Body of pancreas (tissue), 4 donors: ENCODE results near the gene SVBP. TPM values are rescaled to one million over a fixed set of nuclear protein-coding genes. Genes with fewer than 3 reads are reported as not detected.

Experiments
- ATAC-seq: fragments of 150-250 bp; one replicate; pipeline ENCODE4 v1.9.1; 2016
- DNase-seq, 4 donors: peaks; one replicate each; pipeline ENCODE4 v3.0.0-alpha.2; 2019
- H3K27ac ChIP-seq, 4 donors: fragments of 200-600 bp; sonication (generic); 1 replicate in 3 of 4; 2 replicates in 1 of 4; pipeline versions ENCODE4 v1.5.1 to v1.6.1; 2016 to 2019; ENCODE audit warnings: mild to moderate bottlenecking in 1 of 4, mixed read lengths in 1 of 4, moderate library complexity in 1 of 4
- H3K27me3 ChIP-seq, 2 donors: fragments of 200-600 bp; sonication (generic); one replicate each; pipeline ENCODE4 v1.6.0; 2016; ENCODE audit warnings: mild to moderate bottlenecking in 1 of 2
- H3K36me3 ChIP-seq, 2 donors: fragments of 200-600 bp; sonication (generic); replicated peaks in 1 of 2; 2 replicates each; pipeline ENCODE4 v1.5.1; 2016; ENCODE audit warnings: low read depth in 2 of 2; ENCODE audit not compliant: insufficient read depth in 1 of 2
- H3K4me1 ChIP-seq: fragments of 200-600 bp; sonication (generic); one replicate; pipeline ENCODE4 v1.6.0; 2016
- H3K4me3 ChIP-seq, 2 donors: fragments of 200-600 bp; sonication (generic); 1 replicate in 1 of 2; 2 replicates in 1 of 2; pipeline ENCODE4 v1.5.1; 2016 to 2019
- H3K9me3 ChIP-seq, 3 donors: fragments of 200-600 bp; sonication (generic); 1 replicate in 2 of 3; 2 replicates in 1 of 3; pipeline ENCODE4 v1.5.1; 2016
- POLR2A ChIP-seq, 3 donors: fragments of 450-650 bp; IDR thresholded peaks; one replicate each; pipeline ENCODE4 v1.6.1; 2016; ENCODE audit warnings: antibody characterized with exemption in 3 of 3, mild to moderate bottlenecking in 2 of 3
- WGBS, 2 donors: methylation state at CpG; one replicate each; pipeline ENCODE4 v1.1.5; 2017; 5-methylcytosine and 5-hydroxymethylcytosine counted together
- intact Hi-C: fragments of 100-400 bp; cut with DNase I; formaldehyde crosslinking; loops from one replicate; pipeline ENCODE4 v1.15.1; 2023
- total RNA-seq, 2 donors: library from RNA; depleted of rRNA; stranded (reverse); fragments of >200 nt; gene quantifications; one replicate each; pipeline ENCODE4 v1.1.0, GENCODE V29; 2016
- TF ChIP-seq, protein P1 (sequence below), 7 experiments: fragments of 450-650 bp in 4 of 7; fragments of 200-600 bp in 3 of 7; sonication (generic) in 3 of 7; IDR thresholded peaks; one replicate each; pipeline ENCODE4 v1.5.1; 2016 to 2019; ENCODE audit warnings: antibody characterized with exemption in 7 of 7

The SVBP gene
- total RNA-seq, 2 donors from 2014 or later: 12.2 to 12.5 TPM

DNA sequence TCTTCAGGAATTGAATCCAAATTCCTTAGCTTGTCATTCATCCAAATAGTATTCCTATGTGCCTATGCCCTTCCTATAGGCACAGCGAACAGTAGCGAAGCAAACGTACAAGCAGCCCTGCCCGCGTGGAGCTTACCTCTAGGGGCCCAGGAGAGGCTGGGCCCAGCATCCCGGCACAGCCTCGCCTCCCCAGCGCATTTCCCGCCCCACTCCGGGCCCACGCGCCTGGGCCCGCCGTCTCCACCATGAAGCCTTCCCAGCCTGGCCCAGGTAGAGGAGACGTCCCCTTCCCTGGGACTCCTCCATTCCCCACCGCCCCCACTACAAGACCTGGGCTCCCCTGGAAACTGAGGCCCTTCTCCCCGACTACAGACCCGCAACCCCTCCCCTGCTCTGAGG, 32.7 kb downstream of the SVBP start:
- Histone ChIP-seq H3K27ac (no peak overlapping the region), H3K9me3 (no peaks in the 10 kb centered on the region), H3K4me3 (no peak overlapping the region), H3K36me3 (no peaks in the 10 kb centered on the region), H3K27me3 (no peaks in the 10 kb centered on the region), H3K4me1 (peaks cover 9% of the 10 kb centered on the region)
- TF ChIP-seq, protein P1, sequence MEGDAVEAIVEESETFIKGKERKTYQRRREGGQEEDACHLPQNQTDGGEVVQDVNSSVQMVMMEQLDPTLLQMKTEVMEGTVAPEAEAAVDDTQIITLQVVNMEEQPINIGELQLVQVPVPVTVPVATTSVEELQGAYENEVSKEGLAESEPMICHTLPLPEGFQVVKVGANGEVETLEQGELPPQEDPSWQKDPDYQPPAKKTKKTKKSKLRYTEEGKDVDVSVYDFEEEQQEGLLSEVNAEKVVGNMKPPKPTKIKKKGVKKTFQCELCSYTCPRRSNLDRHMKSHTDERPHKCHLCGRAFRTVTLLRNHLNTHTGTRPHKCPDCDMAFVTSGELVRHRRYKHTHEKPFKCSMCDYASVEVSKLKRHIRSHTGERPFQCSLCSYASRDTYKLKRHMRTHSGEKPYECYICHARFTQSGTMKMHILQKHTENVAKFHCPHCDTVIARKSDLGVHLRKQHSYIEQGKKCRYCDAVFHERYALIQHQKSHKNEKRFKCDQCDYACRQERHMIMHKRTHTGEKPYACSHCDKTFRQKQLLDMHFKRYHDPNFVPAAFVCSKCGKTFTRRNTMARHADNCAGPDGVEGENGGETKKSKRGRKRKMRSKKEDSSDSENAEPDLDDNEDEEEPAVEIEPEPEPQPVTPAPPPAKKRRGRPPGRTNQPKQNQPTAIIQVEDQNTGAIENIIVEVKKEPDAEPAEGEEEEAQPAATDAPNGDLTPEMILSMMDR (IDR thresholded peaks at IDR 0.05): no peak
- no peak for TF ChIP-seq POLR2A (IDR thresholded peaks at IDR 0.05)
- WGBS, 2 donors: 76 to 94% methylated on average over 13 to 17 of the region's 18 CpGs
- intact Hi-C loops: no loop called here
- ATAC-seq (no peak), DNase-seq (no peak)

DNA sequence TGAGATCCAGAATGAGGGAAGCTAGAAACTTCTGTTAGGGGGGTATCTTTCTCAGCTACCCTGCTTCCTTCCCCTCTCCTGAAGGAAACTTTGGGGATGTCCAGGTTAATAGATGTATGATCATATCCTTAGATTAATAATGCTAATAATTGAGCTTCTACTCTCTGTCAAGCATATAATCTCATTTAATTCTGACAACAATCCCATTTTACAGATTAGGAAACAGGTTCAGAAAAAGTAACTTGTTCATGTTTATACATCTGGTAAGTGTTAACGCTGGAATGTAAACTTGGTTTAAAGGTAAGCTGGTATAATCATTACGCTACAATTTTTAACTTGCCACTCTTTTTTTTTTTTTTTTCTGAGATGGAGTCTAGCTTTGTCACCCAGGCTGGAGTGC, 34.1 kb downstream of the SVBP start:
- Histone ChIP-seq H3K4me1 (peaks cover 9% of the 10 kb centered on the region), H3K27ac (no peak overlapping the region), H3K36me3 (no peaks in the 10 kb centered on the region), H3K4me3 (no peak overlapping the region), H3K27me3 (no peaks in the 10 kb centered on the region), H3K9me3 (no peaks in the 10 kb centered on the region)
- intact Hi-C loops: no loop called here
- TF ChIP-seq, protein P1 (IDR thresholded peaks at IDR 0.05): no peak
- no peak for TF ChIP-seq POLR2A (IDR thresholded peaks at IDR 0.05)
- DNase-seq (no peak), ATAC-seq (no peak)
- 94 to 96% methylated on average over 2 of the region's 2 CpGs for WGBS, 2 donors

DNA sequence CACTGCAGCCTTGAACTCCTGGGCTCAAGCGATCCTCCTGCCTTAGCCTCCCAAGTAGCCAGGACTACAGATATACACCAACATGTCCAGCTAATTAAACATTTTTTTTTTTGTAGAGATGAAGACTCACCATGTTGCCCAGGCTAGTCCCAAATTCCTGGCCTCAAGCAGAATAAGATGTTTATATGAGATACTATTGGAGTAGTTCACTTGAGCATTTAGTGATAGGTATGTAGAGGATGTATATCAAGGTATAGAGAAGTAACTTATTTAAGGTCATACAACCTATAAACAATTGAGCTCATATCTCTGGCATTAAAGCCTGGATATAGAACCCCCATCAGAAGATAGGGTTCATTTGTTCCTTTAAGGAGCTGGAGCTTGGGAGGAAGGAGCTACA, 37.0 kb downstream of the SVBP start:
- no peak for ATAC-seq
- peaks cover 5% of the 10 kb centered on the region for H3K4me1 ChIP-seq
- no peak for DNase-seq
- H3K36me3 ChIP-seq: peaks cover 0 to 3% of the 10 kb centered on the region in 2 donors
- no peaks in the 10 kb centered on the region for H3K27me3 ChIP-seq
- TF ChIP-seq, protein P1 (IDR thresholded peaks at IDR 0.05): no peak
- TF ChIP-seq POLR2A (IDR thresholded peaks at IDR 0.05): no peak
- intact Hi-C loops: no loop called here
- no peak overlapping the region for H3K4me3 ChIP-seq
- 91 to 100% methylated on average over 1 of the region's 1 CpG for WGBS, 2 donors
- no peak overlapping the region for H3K27ac ChIP-seq
- H3K9me3 ChIP-seq: no peaks in the 10 kb centered on the region

DNA sequence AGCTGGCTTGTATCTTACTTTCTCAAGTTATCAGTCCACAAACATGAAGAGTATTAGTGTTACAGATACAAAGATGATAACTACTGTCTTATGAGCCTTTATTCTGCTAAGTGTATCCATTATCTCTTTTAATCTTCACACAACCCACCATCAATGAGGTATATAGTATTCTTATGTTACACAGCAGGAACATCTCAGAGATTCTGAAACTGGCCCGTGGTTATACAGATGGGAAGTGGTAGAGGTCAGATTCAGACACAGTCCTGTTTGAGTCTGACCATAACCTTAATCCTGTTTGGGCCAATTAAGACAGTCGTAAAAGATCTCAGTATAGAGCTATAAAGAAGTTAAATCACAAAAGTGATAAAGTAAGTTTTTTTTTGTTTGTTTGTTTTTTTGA, 37.5 kb downstream of the SVBP start:
- no peak for DNase-seq
- WGBS, 2 donors: 81 to 89% methylated on average over 2 of the region's 2 CpGs

DNA sequence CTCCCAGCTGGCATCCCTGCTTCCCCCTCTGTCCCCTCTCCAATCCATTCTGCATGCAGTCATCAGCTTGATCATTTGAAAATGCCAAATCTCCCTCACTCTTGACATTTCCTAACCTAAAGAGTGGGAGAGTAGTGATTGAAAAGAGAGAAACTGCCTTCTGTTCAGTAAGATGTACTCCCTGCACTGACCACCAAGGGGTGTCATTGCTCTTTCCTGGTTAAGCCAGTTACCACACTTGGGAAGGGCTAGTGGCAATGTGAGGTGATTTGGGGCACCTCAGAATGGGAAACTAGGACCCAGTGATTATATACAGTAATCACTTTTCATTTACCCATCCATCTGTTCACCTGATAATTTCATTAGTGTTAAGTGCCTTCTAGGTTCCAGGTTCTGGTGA, 39.3 kb downstream of the SVBP start:
- H3K36me3 ChIP-seq: peaks cover 0 to 7% of the 10 kb centered on the region in 2 donors
- no peaks in the 10 kb centered on the region for H3K9me3 ChIP-seq
- H3K27ac ChIP-seq: no peak overlapping the region
- H3K4me3 ChIP-seq: no peak overlapping the region
- no peaks in the 10 kb centered on the region for H3K4me1 ChIP-seq
- TF ChIP-seq POLR2A (IDR thresholded peaks at IDR 0.05): no peak
- TF ChIP-seq, protein P1 (IDR thresholded peaks at IDR 0.05): peak in 6 of 7 experiments; percentile 17 to 48 (median 37)
- no peaks in the 10 kb centered on the region for H3K27me3 ChIP-seq
- DNase-seq (peak in 2 of 4 donors; percentile 18 to 33), ATAC-seq (peak; percentile 52)
- intact Hi-C loops: no loop called here

More for the DNA sequence above, 37.5 kb downstream of the SVBP start:
- TF ChIP-seq, protein P1 (IDR thresholded peaks at IDR 0.05): no peak
- TF ChIP-seq POLR2A (IDR thresholded peaks at IDR 0.05): no peak
- peaks cover 0 to 7% of the 10 kb centered on the region in 2 donors for H3K36me3 ChIP-seq
- no peak overlapping the region for H3K27ac ChIP-seq
- intact Hi-C loops: no loop called here
- peaks cover under 1% of the 10 kb centered on the region for H3K4me1 ChIP-seq
- H3K27me3 ChIP-seq: no peaks in the 10 kb centered on the region
- no peak for ATAC-seq
- H3K9me3 ChIP-seq: no peaks in the 10 kb centered on the region
- H3K4me3 ChIP-seq: no peak overlapping the region
